Endothelial cell (in vitro differentiated cells): ENCODE measurements around the gene ANO3. TPM values are rescaled to one million over a fixed set of nuclear protein-coding genes. Genes with fewer than 3 reads are reported as not detected.
"Not testable (repeated sequence)": the region's sequence is repeated elsewhere in the genome, so short reads cannot be mapped to it uniquely, and the experiment has no call there.

Experiments used
- DNase-seq: peaks from one replicate; pipeline ENCODE4 v3.0.0; 2021; ENCODE audit warnings: low spot score
- H3K27ac Mint-ChIP-seq: one replicate; pipeline ENCODE4 v1.8.0; 2021; ENCODE audit warnings: mixed read lengths, inconsistent platforms; ENCODE audit not compliant: unreplicated experiment
- H3K27me3 Mint-ChIP-seq: one replicate; pipeline ENCODE4 v1.8.0; 2021; ENCODE audit warnings: mild to moderate bottlenecking, moderate library complexity, mixed read lengths, inconsistent platforms; ENCODE audit not compliant: unreplicated experiment
- H3K36me3 Mint-ChIP-seq: one replicate; pipeline ENCODE4 v1.8.0; 2021; ENCODE audit warnings: mild to moderate bottlenecking, low read depth, mixed read lengths, inconsistent platforms; ENCODE audit not compliant: unreplicated experiment
- H3K4me1 Mint-ChIP-seq: one replicate; pipeline ENCODE4 v1.8.0; 2021; ENCODE audit warnings: mild to moderate bottlenecking, mixed read lengths, inconsistent platforms; ENCODE audit not compliant: unreplicated experiment
- H3K4me3 Mint-ChIP-seq: one replicate; pipeline ENCODE4 v1.8.0; 2021; ENCODE audit warnings: mild to moderate bottlenecking, mixed read lengths, inconsistent platforms; ENCODE audit not compliant: unreplicated experiment
- H3K9me3 Mint-ChIP-seq: one replicate; pipeline ENCODE4 v1.8.0; 2021; ENCODE audit warnings: mixed read lengths, inconsistent platforms; ENCODE audit not compliant: unreplicated experiment
- CTCF ChIP-seq: fragments of 200-600 bp; sonication (generic); IDR thresholded peaks from one replicate; pipeline ENCODE4 v1.5.0; 2021; ENCODE audit warnings: antibody characterized with exemption; ENCODE audit not compliant: unreplicated experiment
- total RNA-seq: library from RNA; stranded (reverse); fragmentation: NEBNext Ultra II Directional; extraction: Animal tissue kit (Norgen Biotek cat#: 25700); gene quantifications from one replicate; pipeline ENCODE4 v1.2.1, GENCODE V29; 2021; ENCODE audit not compliant: unreplicated experiment

The ANO3 gene
- total RNA-seq, 1 donor from 2014 or later, result 0.36 TPM

GRCh38 chr11:26632691-26633159 lies 300.8 kb downstream of the ANO3 start:
- no peak for TF ChIP-seq CTCF
- Mint-ChIP-seq H3K4me3 (no peak overlapping the region), H3K27ac (no peak overlapping the region), H3K9me3 (no peaks in the 10 kb centered on the region), H3K4me1 (no peaks in the 10 kb centered on the region), H3K27me3 (peaks cover 2% of the 10 kb centered on the region), H3K36me3 (no peaks in the 10 kb centered on the region)
- DNase-seq, result no peak

GRCh38 chr11:26643314-26643713 lies 311.4 kb downstream of the ANO3 start:
- not testable (repeated sequence) for H3K27ac Mint-ChIP-seq, H3K9me3 Mint-ChIP-seq

GRCh38 chr11:26649884-26650283 lies 318.0 kb downstream of the ANO3 start:
- H3K9me3 Mint-ChIP-seq, result no peaks in the 10 kb centered on the region
- H3K4me3 Mint-ChIP-seq, result no peak overlapping the region
- no peak overlapping the region for H3K27ac Mint-ChIP-seq
- peaks cover 11% of the 10 kb centered on the region for H3K4me1 Mint-ChIP-seq
- TF ChIP-seq CTCF, result peak; percentile 78
- peak; percentile 75 for DNase-seq
- H3K27me3 Mint-ChIP-seq, result no peaks in the 10 kb centered on the region
- no peaks in the 10 kb centered on the region for H3K36me3 Mint-ChIP-seq

More at GRCh38 chr11:26643314-26643713, 311.4 kb downstream of the ANO3 start:
- not testable (repeated sequence) for H3K27me3 Mint-ChIP-seq, DNase-seq, H3K4me1 Mint-ChIP-seq, H3K4me3 Mint-ChIP-seq, H3K36me3 Mint-ChIP-seq

GRCh38 chr11:26651916-26652315 lies 320.0 kb downstream of the ANO3 start:
- Mint-ChIP-seq H3K9me3 (no peaks in the 10 kb centered on the region), H3K36me3 (no peaks in the 10 kb centered on the region), H3K4me1 (peaks cover 14% of the 10 kb centered on the region), H3K27ac (no peak overlapping the region), H3K27me3 (no peaks in the 10 kb centered on the region), H3K4me3 (no peak overlapping the region)
- DNase-seq, result no peak
- TF ChIP-seq CTCF, result no peak

GRCh38 chr11:26655287-26655686 lies 323.4 kb downstream of the ANO3 start:
- H3K36me3 Mint-ChIP-seq, result no peaks in the 10 kb centered on the region
- peaks cover 4% of the 10 kb centered on the region for H3K4me1 Mint-ChIP-seq
- H3K27ac Mint-ChIP-seq, result no peak overlapping the region
- DNase-seq, result no peak
- no peaks in the 10 kb centered on the region for H3K9me3 Mint-ChIP-seq
- no peak overlapping the region for H3K4me3 Mint-ChIP-seq
- TF ChIP-seq CTCF, result no peak
- H3K27me3 Mint-ChIP-seq, result no peaks in the 10 kb centered on the region
